ENCODE measurements around the gene GRIA4.

The GRIA4 gene

GRCh38 chr11:105697291-105697690 is 87.4 kb downstream of the GRIA4 start:
- Histone ChIP-seq H3K9ac (ENCODE audit: low read depth, low read length, poor library complexity, severe bottlenecking) (no peak overlapping the region), H3K4me3 (ENCODE audit: low read length, poor library complexity, severe bottlenecking) (no peak overlapping the region), H3K4me2 (ENCODE audit: low read depth, low read length, poor library complexity, severe bottlenecking) (no peak overlapping the region), H2AFZ (ENCODE audit: low read length) (no peak overlapping the region), H3K27me3 (ENCODE audit: insufficient read depth, low read length, poor library complexity, severe bottlenecking) (no peaks in the 10 kb centered on the region), H3K36me3 (ENCODE audit: insufficient read depth, low read length) (no peaks in the 10 kb centered on the region), H3K9me3 (ENCODE audit: insufficient read depth, low read depth, low read length) (no peaks in the 10 kb centered on the region), H3K79me2 (ENCODE audit: insufficient read depth, low read length) (no peaks in the 10 kb centered on the region), H4K20me1 (ENCODE audit: insufficient read depth, low read length, poor library complexity, severe bottlenecking) (no peaks in the 10 kb centered on the region), H3K9me2 (replicated peaks; ENCODE audit: low read depth, low read length) (no peaks in the 10 kb centered on the region), H3K4me1 (ENCODE audit: insufficient read depth, low read length, poor library complexity, severe bottlenecking) (no peaks in the 10 kb centered on the region), H3F3A (ENCODE audit: low read depth) (no peaks in the 10 kb centered on the region)
- TF ChIP-seq CTCF (conservative IDR thresholded peaks at IDR 0.05; ENCODE audit: low read length) (no peak), EZH2phosphoT487 (IDR thresholded peaks at IDR 0.05; ENCODE audit: borderline replicate concordance) (no peak)

GRCh38 chr11:105699203-105699602 is 89.3 kb downstream of the GRIA4 start:
- Histone ChIP-seq H3K36me3 (ENCODE audit: insufficient read depth, low read length) (no peaks in the 10 kb centered on the region), H4K20me1 (ENCODE audit: insufficient read depth, low read length, poor library complexity, severe bottlenecking) (no peaks in the 10 kb centered on the region), H3K4me3 (ENCODE audit: low read length, poor library complexity, severe bottlenecking) (no peak overlapping the region), H3K4me2 (ENCODE audit: low read depth, low read length, poor library complexity, severe bottlenecking) (no peak overlapping the region), H3K79me2 (ENCODE audit: insufficient read depth, low read length) (no peaks in the 10 kb centered on the region), H3K9ac (ENCODE audit: low read depth, low read length, poor library complexity, severe bottlenecking) (no peak overlapping the region), H3K9me3 (ENCODE audit: insufficient read depth, low read depth, low read length) (no peaks in the 10 kb centered on the region), H3K27me3 (ENCODE audit: insufficient read depth, low read length, poor library complexity, severe bottlenecking) (no peaks in the 10 kb centered on the region), H3K9me2 (replicated peaks; ENCODE audit: low read depth, low read length) (no peaks in the 10 kb centered on the region), H2AFZ (ENCODE audit: low read length) (no peak overlapping the region), H3K4me1 (ENCODE audit: insufficient read depth, low read length, poor library complexity, severe bottlenecking) (no peaks in the 10 kb centered on the region), H3F3A (ENCODE audit: low read depth) (no peaks in the 10 kb centered on the region)
- no peak for TF ChIP-seq EZH2phosphoT487 (IDR thresholded peaks at IDR 0.05; ENCODE audit: borderline replicate concordance)
- no peak for TF ChIP-seq CTCF (conservative IDR thresholded peaks at IDR 0.05; ENCODE audit: low read length)

- Histone ChIP-seq H2AFZ (ENCODE audit: low read length) (no peak overlapping the region), H3K27me3 (ENCODE audit: insufficient read depth, low read length, poor library complexity, severe bottlenecking) (no peaks in the 10 kb centered on the region), H3K9me3 (ENCODE audit: insufficient read depth, low read depth, low read length) (no peaks in the 10 kb centered on the region), H3K36me3 (ENCODE audit: insufficient read depth, low read length) (no peaks in the 10 kb centered on the region), H3K9ac (ENCODE audit: low read depth, low read length, poor library complexity, severe bottlenecking) (no peak overlapping the region), H3K79me2 (ENCODE audit: insufficient read depth, low read length) (no peaks in the 10 kb centered on the region), H3K4me1 (ENCODE audit: insufficient read depth, low read length, poor library complexity, severe bottlenecking) (no peaks in the 10 kb centered on the region), H4K20me1 (ENCODE audit: insufficient read depth, low read length, poor library complexity, severe bottlenecking) (no peaks in the 10 kb centered on the region), H3K4me2 (ENCODE audit: low read depth, low read length, poor library complexity, severe bottlenecking) (no peak overlapping the region), H3K4me3 (ENCODE audit: low read length, poor library complexity, severe bottlenecking) (no peak overlapping the region), H3F3A (ENCODE audit: low read depth) (no peaks in the 10 kb centered on the region), H3K9me2 (replicated peaks; ENCODE audit: low read depth, low read length) (no peaks in the 10 kb centered on the region)
- TF ChIP-seq EZH2phosphoT487 (IDR thresholded peaks at IDR 0.05; ENCODE audit: borderline replicate concordance) (no peak), CTCF (conservative IDR thresholded peaks at IDR 0.05; ENCODE audit: low read length) (no peak)
Measured at GRCh38 chr11:105700271-105700670, 90.4 kb downstream of the GRIA4 start.

Data from Loucy (cell line).